Heart right ventricle (tissue), 16 donors: ENCODE results near the gene TEPSIN. TPM values are rescaled to one million over a fixed set of nuclear protein-coding genes. Genes with fewer than 3 reads are reported as not detected.
A peak's percentile ranks its signal among the peaks of the same experiment; 100 is the strongest.

Source experiments
- ATAC-seq, 8 donors: fragments of 200-7000 bp; cut with Tn5 transposase; one replicate each; pipeline ENCODE4 v1.9.1; 2020; ENCODE audit warnings: mild to moderate bottlenecking in 8 of 8, moderate library complexity in 8 of 8, moderate number of reproducible peaks in 1 of 8
- DNase-seq, 2 donors: peaks; one replicate each; pipeline ENCODE4 v3.0.0-alpha.2; 2020
- H3K27ac ChIP-seq, 10 donors: fragments of 200-600 bp; sonication (generic) in 2 of 10; one replicate each; pipeline versions ENCODE4 v1.5.0 to v1.8.0; 2020 to 2022; ENCODE audit warnings: mild to moderate bottlenecking in 3 of 10
- H3K27me3 ChIP-seq, 7 donors: fragments of 200-600 bp; one replicate each; pipeline ENCODE4 v1.8.0; 2021 to 2022; ENCODE audit warnings: mild to moderate bottlenecking in 2 of 7
- H3K36me3 ChIP-seq, 9 donors: fragments of 200-600 bp; sonication (generic) in 1 of 9; one replicate each; pipeline versions ENCODE4 v1.5.0 to v1.8.0; 2020 to 2022; ENCODE audit warnings: mild to moderate bottlenecking in 2 of 9
- H3K4me1 ChIP-seq, 9 donors: fragments of 200-600 bp; sonication (generic) in 1 of 9; one replicate each; pipeline versions ENCODE4 v1.5.0 to v1.8.0; 2020 to 2022; ENCODE audit warnings: mild to moderate bottlenecking in 4 of 9
- H3K4me3 ChIP-seq, 10 donors: fragments of 200-600 bp; sonication (generic) in 2 of 10; one replicate each; pipeline versions ENCODE4 v1.5.0 to v1.8.0; 2020 to 2022; ENCODE audit warnings: mild to moderate bottlenecking in 7 of 10, moderate library complexity in 2 of 10
- H3K9me3 ChIP-seq, 11 donors: fragments of 200-600 bp in 10 of 11; sonication (generic) in 2 of 11; one replicate each; pipeline versions ENCODE4 v1.5.0 to v1.8.0; 2013 to 2022; ENCODE audit warnings: mild to moderate bottlenecking in 2 of 11, control low read depth in 1 of 11, moderate library complexity in 1 of 11
- CTCF ChIP-seq, 9 donors: fragments of 200-600 bp; sonication (generic) in 2 of 9; IDR thresholded peaks; one replicate each; pipeline versions ENCODE4 v1.5.0 to v1.8.0; 2021 to 2022; ENCODE audit warnings: antibody characterized with exemption in 9 of 9, mild to moderate bottlenecking in 5 of 9, moderate library complexity in 1 of 9
- WGBS, 2 donors: extraction: QIAGEN DNeasy Blood & Tissue Kit; methylation state at CpG; one replicate each; pipeline ENCODE4 v1.1.7; 2013; ENCODE audit warnings: inconsistent platforms in 1 of 2; 5-methylcytosine and 5-hydroxymethylcytosine counted together
- intact Hi-C, 10 donors: fragments of 100-400 bp; cut with DNase I; formaldehyde crosslinking; loops; one replicate each; pipeline versions ENCODE4 v1.11.1 to v1.14.2; 2022
- polyA plus RNA-seq, 2 donors: library from polyadenylated mRNA; stranded (reverse); fragments of 200-250 nt; gene quantifications; one replicate each; pipeline ENCODE4 v1.2.3, GENCODE V29; 2013
- total RNA-seq, 10 donors: library from RNA; stranded (reverse); fragmentation: NEBNext Ultra II Directional in 3 of 10; extraction: Animal tissue kit (Norgen Biotek cat#: 25700) in 3 of 10; gene quantifications; one replicate each; pipeline versions ENCODE4 v1.2.1 to v1.2.4, GENCODE V29; 2021 to 2023
- donor health status: Arrhythmogenic right ventricular cardiomyopathy.
- donor health status: ischemic (EF 13 %, LVEDD 7.1; RV severe dilation, severe dysfunction).
- donor health status: healthy with polysubstance abuse.
- donor health status: DM: no; HTN: yes; CAD: no.
- donor health status: DM: no; HTN: no; CAD: no.
- donor health status: ischemic (EF 25% LVEDD 6.9; RV normal size, moderate dysfunction).
- donor health status: ischemic (EF 25% LVEDD 5.7; RV mildly dilated, moderate dysfunction).
- donor health status: healthy.
- donor health status: DM: yes; HTN: yes; CAD: no.
- donor health status: Ischemic cardiomyopathy.
- donor health status: ischemic (EF 35%, LVEDD 5.7; RV mildly dilated, moderate dysfunction).
- donor health status: nonischemic (EF 11% LVEDD 7.7; RV severe dilation, severe dysfunction).
- donor health status: DM: yes; HTN: yes; CAD: no.
- donor health status: PGD.
- donor health status: ischemic (EF 29% LVEDD 5.4; RV normal size, mild dysfunction).
- donor health status: nonischemic (EF 23%, LVEDD 6.1; RV moderate dilation, normal function).

The TEPSIN gene
- total and polyA plus RNA-seq, 12 donors = 6.2 to 30.4 (median 9.8) TPM

DNA sequence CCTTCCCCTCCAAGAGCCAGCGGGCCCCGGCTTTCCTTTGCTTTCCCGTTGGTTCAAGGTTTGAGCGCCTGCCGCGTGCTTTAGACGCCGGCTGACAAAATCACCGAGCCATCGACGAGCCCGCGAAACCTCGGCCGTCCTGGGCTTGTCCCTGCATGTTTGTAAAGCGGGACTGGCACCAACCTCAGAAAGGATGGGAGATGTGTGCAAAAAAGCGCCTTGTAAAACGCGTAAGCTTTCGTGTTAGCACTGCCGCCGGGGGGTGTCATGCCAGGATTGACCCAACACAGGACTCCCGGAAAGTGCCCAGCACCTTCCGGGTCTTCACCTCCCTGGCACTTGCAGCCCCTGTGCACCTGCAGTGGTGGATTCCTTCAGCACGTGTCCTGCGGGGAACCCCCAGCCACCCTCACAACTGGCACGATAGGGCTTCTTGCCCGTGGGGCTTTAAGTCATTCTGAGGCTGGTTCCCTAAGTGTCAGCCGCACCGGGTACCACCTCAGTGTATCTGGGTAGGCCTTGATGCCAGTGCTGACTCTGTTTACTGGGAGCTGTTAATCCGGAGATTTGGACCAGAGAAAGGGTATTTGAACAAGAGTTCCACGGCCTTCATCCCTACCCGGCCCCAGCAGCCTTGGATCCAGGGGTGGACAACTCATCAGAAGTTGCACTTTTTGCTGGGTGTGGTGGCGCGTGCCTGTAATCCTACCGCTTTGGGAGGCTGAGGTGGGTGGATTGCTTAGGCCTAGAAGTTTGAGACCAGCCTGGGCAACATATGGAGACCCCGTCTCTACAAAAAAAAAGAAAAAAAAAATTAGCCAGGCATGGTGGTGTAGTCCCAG lies 1.1 kb upstream of the TEPSIN start:
- peak overlapping the region; percentile 59 to 90 (median 82) for H3K27ac ChIP-seq
- peaks cover 10 to 52% (median 32%) of the 10 kb centered on the region in 9 donors for H3K4me1 ChIP-seq
- intact Hi-C loops = loop anchor here in 9 of 10 donors (1.0 to 10.0 kb wide), 5 partner anchors 17 to 245 kb away; partner anchors contain the start of gene CHMP6 (in 1 of the 9)
- ATAC-seq (no peak), DNase-seq (no peak)
- H3K9me3 ChIP-seq = no peaks in the 10 kb centered on the region
- H3K27me3 ChIP-seq = no peaks in the 10 kb centered on the region
- H3K36me3 ChIP-seq = peaks cover 0 to 27% (median 0%) of the 10 kb centered on the region in 9 donors
- 19 to 20% methylated on average over 36 to 37 of the region's 37 CpGs for WGBS, 2 donors
- H3K4me3 ChIP-seq = peak overlapping the region; percentile 81 to 100 (median 92)
- no peak for TF ChIP-seq CTCF (IDR thresholded peaks at IDR 0.05)

GRCh38 chr17:81238490-81238814 lies 403 bp downstream of the TEPSIN start:
- ATAC-seq (no peak), DNase-seq (no peak)
- no peak for TF ChIP-seq CTCF (IDR thresholded peaks at IDR 0.05)
- Histone ChIP-seq H3K4me3 (peak overlapping the region; percentile 81 to 100 (median 92)), H3K9me3 (no peaks in the 10 kb centered on the region), H3K27me3 (no peaks in the 10 kb centered on the region), H3K36me3 (peaks cover 0 to 24% (median 0%) of the 10 kb centered on the region in 9 donors), H3K4me1 (peaks cover 10 to 52% (median 32%) of the 10 kb centered on the region in 9 donors), H3K27ac (peak overlapping the region in 9 of 10 donors; percentile 55 to 90 (median 74))
- intact Hi-C loops = loop anchor here in 1 of 10 donors (10.0 kb wide), 1 partner anchor 244 kb away; the partner anchor contains the start of gene CHMP6
- 0 to 1% methylated on average over 26 of the region's 26 CpGs for WGBS, 2 donors

DNA sequence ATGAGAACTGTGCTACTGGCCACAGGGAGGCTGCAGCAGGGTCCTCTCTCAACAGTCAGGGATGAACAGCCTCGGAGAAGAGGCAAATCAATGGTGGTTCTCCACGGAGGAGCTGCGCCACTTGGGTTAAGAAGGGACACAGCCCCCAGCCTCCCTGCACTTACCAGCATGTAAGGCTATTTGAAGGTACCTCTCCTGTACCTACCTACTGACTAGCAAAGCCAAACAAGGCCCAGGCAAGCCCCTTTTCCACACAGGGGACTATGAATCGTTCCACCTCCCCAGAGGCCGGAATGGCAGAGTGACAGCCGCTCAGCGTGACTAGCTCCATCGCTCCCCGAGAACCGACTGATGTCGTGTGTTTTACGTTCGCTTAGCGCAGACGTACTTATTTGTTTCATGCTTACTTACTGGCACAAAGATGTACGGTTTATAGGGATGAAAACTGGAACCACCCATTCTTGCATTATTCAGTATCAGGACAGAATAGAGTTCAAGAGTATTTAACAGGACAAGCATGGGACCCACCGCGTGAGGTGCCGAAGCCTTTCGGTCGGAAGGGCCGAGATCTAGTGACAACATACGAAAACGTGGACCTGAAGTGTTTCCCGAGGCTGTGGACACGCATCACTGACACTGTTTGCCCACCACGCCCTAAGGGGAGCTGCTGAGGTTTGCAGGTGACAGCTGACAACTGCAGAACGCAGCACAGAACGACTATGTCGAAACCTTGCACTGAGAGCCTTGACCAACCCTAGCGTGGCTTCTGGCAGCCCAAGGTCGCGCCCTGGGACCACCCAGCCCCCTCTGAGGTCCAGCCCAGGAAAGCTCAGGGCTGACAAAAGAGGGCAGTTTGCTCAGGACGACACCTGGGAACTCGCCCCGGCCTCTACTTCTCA lies 1.0 kb downstream of the TEPSIN start:
- no peak for ATAC-seq
- Histone ChIP-seq H3K27ac (peak overlapping the region in 4 of 10 donors; percentile 69 to 90 (median 85)), H3K4me3 (peak overlapping the region; percentile 81 to 100 (median 92)), H3K36me3 (peaks cover 0 to 30% (median 0%) of the 10 kb centered on the region in 9 donors), H3K4me1 (peaks cover 10 to 52% (median 32%) of the 10 kb centered on the region in 9 donors), H3K27me3 (no peaks in the 10 kb centered on the region), H3K9me3 (no peaks in the 10 kb centered on the region)
- TF ChIP-seq CTCF (IDR thresholded peaks at IDR 0.05) = no peak
- DNase-seq = peak in 1 of 2 donors; percentile 9
- intact Hi-C loops = loop anchor here in 1 of 10 donors (10.0 kb wide), 1 partner anchor 243 kb away; the partner anchor contains the start of gene CHMP6
- WGBS, 2 donors = 54 to 59% methylated on average over 36 of the region's 36 CpGs

DNA sequence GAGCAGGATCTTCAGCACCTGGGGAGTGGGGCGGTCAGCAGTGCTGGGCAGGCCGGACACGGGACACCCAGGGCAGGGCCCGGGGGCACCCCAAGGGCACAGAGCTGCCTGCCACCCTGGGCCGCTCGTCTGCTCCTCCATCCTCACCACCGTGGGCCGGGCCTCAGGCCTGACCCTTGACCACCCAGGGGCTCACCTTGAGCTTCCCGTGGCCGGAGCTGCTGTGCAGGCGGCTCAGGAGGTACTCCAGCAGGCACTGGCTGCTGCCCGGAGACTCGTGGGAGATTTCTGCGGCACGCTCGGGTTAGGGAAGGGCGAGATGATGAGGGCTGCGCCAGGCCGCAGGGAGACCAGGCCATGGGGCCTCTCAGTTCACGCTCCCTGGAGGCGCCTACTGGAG lies 2.1 kb downstream of the TEPSIN start:
- intact Hi-C loops = loop anchor here in 1 of 10 donors (10.0 kb wide), 1 partner anchor 242 kb away; the partner anchor contains the start of gene CHMP6
- Histone ChIP-seq H3K36me3 (peaks cover 0 to 41% (median 4%) of the 10 kb centered on the region in 9 donors), H3K27ac (no peak overlapping the region), H3K9me3 (no peaks in the 10 kb centered on the region), H3K4me1 (peaks cover 10 to 50% (median 32%) of the 10 kb centered on the region in 9 donors), H3K4me3 (no peak overlapping the region), H3K27me3 (no peaks in the 10 kb centered on the region)
- ATAC-seq (no peak), DNase-seq (peak in 1 of 2 donors; percentile 8)
- WGBS, 2 donors = 92% methylated on average over 21 of the region's 21 CpGs
- TF ChIP-seq CTCF (IDR thresholded peaks at IDR 0.05) = no peak
